Naive B cell (primary cell): ENCODE results near the gene MAP4K4. TPM values are rescaled to one million over a fixed set of nuclear protein-coding genes. Genes with fewer than 3 reads are reported as not detected.

ENCODE experiments used
- ATAC-seq, 2 donors: fragments of 150-1000 bp; cut with Tn5 transposase; 2 replicates each; pipeline ENCODE4 v1.10.0; 2021; ENCODE audit warnings: low read depth in 2 of 2, mild to moderate bottlenecking in 2 of 2, moderate library complexity in 2 of 2
- DNase-seq: peaks from one replicate; pipeline ENCODE4 v3.0.0; 2022
- H3K27ac Mint-ChIP-seq, 6 donors: one replicate each; pipeline ENCODE4 v1.8.0; 2020 to 2022; ENCODE audit warnings: mild to moderate bottlenecking in 6 of 6, mixed read lengths in 6 of 6, moderate library complexity in 5 of 6, inconsistent platforms in 2 of 6
- H3K27me3 Mint-ChIP-seq, 3 donors: one replicate each; pipeline ENCODE4 v1.8.0; 2021 to 2022; ENCODE audit warnings: mixed read lengths in 3 of 3, mild to moderate bottlenecking in 1 of 3
- H3K36me3 Mint-ChIP-seq, 2 donors: one replicate each; pipeline ENCODE4 v1.8.0; 2020 to 2022; ENCODE audit warnings: mixed read lengths in 2 of 2, inconsistent platforms in 1 of 2, mild to moderate bottlenecking in 1 of 2
- H3K4me1 Mint-ChIP-seq, 3 donors: one replicate each; pipeline ENCODE4 v1.8.0; 2020 to 2022; ENCODE audit warnings: mixed read lengths in 3 of 3, inconsistent platforms in 1 of 3, mild to moderate bottlenecking in 1 of 3, moderate library complexity in 1 of 3
- H3K4me3 Mint-ChIP-seq, 8 donors: one replicate each; pipeline ENCODE4 v1.8.0; 2020 to 2022; ENCODE audit warnings: mild to moderate bottlenecking in 8 of 8, mixed read lengths in 8 of 8, moderate library complexity in 8 of 8, inconsistent platforms in 2 of 8
- H3K9me3 Mint-ChIP-seq, 7 donors: one replicate each; pipeline ENCODE4 v1.8.0; 2020 to 2022; ENCODE audit warnings: mixed read lengths in 7 of 7, mild to moderate bottlenecking in 5 of 7, inconsistent platforms in 2 of 7, moderate library complexity in 1 of 7
- polyA plus RNA-seq, 6 donors: library from polyadenylated mRNA; unstranded; fragments of 300-500 nt; fragmentation: Illumina TruSeq; gene quantifications; one replicate each; pipeline ENCODE4 v1.2.3, GENCODE V29; 2021; ENCODE audit warnings: low read depth in 6 of 6

MAP4K4 gene
- polyA plus RNA-seq, 6 donors from 2014 or later: 11.8 to 36.0 (median 20.3) TPM

DNA sequence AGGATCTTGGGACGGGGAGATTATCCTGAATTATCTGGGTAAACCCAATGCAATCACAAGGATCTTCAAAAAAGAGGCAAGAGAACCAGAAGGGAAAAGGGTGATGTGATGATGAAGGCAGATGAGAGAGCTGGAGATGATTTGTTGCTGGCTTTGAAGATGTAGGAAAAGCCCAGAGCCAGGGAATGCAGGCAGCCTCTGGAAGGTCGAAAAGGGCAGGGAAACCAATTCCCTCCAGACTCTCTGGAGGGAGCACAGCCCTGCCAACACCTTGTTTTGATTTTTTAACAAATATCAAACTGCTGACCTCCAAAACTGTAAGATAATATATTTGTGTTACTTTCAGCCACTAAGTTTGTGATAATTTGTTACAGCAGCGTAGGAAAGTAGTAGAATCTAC, 245.3 kb downstream of the MAP4K4 start:
- Mint-ChIP-seq H3K9me3 (peaks cover 7 to 17% (median 10%) of the 10 kb centered on the region in 7 donors), H3K36me3 (peaks cover 10 to 14% of the 10 kb centered on the region in 2 donors), H3K4me1 (no peaks in the 10 kb centered on the region), H3K27ac (no peak overlapping the region), H3K27me3 (peaks cover 3 to 16% (median 11%) of the 10 kb centered on the region in 3 donors), H3K4me3 (no peak overlapping the region)
- ATAC-seq (no peak), DNase-seq (no peak)

Other genes starting within 250 kb of the MAP4K4 start
- not detected for gene RFX8, start 222.6 kb upstream of the MAP4K4 start, polyA plus RNA-seq